ENCODE results near the gene SETD1B. TPM values are rescaled to one million over a fixed set of nuclear protein-coding genes. Genes with fewer than 3 reads are reported as not detected.

The SETD1B gene
- total RNA-seq, 1 experiment from 2014 or later = 32.2 TPM

DNA sequence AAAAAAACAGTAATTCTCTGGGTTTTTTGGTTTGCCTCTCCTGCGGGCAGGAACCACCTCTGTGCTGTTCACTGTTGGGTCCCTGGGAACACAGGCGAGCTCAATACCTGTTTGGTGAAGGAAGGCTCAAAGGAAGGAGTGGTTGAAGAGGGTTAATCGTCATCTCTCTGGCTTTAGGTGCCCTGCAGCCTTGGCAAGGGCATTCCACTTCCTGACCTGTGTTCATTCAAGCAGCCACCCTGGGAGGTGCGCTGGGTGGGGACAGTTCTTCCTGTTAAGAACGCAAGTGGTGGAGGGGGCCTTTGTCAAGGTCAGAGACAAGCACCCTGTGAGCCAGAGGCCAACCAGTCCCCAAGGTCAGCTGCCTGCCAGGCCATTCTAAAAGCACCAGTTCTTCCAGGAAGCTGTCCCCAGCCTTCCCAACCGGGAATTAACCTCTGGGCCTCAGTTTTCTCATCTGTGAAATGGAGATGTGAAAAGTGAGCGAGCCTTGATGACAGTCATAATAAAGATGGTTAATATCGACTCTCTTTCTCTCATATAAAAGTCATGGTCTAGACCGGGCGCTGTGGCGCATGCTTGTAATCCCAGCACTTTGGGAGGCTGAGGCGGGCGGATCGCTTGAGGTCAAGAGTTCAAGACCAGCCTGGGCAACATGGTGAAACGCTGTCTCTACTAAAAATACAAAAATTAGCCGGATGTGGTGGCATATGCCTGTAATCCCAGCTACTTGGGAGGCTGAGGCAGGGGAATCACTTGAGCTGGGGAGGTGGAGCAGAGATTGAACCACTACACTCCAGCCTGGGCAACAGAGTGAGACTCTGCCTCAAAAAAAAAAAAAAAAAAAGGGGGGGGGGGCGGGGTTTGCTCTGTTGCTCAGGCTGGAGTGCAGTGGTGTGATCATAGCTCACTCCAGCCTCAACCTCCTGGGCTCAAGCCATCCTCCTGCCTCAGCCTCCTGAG, 16.5 kb upstream of the SETD1B start:
- Mint-ChIP-seq H3K4me3 (ENCODE audit: low read depth, unreplicated experiment) (peak overlapping the region; percentile 51), H3K36me3 (ENCODE audit: insufficient read depth, unreplicated experiment) (peaks cover 92% of the 10 kb centered on the region), H3K27me3 (ENCODE audit: unreplicated experiment) (no peaks in the 10 kb centered on the region), H3K4me1 (ENCODE audit: low read depth, unreplicated experiment) (peaks cover 74% of the 10 kb centered on the region), H3K27ac (ENCODE audit: unreplicated experiment) (peak overlapping the region; percentile 96), H3K9me3 (ENCODE audit: low read depth, unreplicated experiment) (no peaks in the 10 kb centered on the region)
- CTCF ChIA-PET = interaction anchor here (0.6 to 1.6 kb wide), 6 partner anchors 8 to 1049 kb away, joined by 3 to 9 read pairs (median 5); no protein-coding TSS in a partner anchor
- no TSS peak for BruUV-seq (replicated peaks)
- intact Hi-C loops (cut with micrococcal nuclease; ENCODE audit: unreplicated experiment) = no loop called here
- DNase-seq = peak; percentile 50
- TF ChIP-seq, protein P1, sequence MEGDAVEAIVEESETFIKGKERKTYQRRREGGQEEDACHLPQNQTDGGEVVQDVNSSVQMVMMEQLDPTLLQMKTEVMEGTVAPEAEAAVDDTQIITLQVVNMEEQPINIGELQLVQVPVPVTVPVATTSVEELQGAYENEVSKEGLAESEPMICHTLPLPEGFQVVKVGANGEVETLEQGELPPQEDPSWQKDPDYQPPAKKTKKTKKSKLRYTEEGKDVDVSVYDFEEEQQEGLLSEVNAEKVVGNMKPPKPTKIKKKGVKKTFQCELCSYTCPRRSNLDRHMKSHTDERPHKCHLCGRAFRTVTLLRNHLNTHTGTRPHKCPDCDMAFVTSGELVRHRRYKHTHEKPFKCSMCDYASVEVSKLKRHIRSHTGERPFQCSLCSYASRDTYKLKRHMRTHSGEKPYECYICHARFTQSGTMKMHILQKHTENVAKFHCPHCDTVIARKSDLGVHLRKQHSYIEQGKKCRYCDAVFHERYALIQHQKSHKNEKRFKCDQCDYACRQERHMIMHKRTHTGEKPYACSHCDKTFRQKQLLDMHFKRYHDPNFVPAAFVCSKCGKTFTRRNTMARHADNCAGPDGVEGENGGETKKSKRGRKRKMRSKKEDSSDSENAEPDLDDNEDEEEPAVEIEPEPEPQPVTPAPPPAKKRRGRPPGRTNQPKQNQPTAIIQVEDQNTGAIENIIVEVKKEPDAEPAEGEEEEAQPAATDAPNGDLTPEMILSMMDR (IDR thresholded peaks at IDR 0.05; ENCODE audit: unreplicated experiment) = no peak

DNA sequence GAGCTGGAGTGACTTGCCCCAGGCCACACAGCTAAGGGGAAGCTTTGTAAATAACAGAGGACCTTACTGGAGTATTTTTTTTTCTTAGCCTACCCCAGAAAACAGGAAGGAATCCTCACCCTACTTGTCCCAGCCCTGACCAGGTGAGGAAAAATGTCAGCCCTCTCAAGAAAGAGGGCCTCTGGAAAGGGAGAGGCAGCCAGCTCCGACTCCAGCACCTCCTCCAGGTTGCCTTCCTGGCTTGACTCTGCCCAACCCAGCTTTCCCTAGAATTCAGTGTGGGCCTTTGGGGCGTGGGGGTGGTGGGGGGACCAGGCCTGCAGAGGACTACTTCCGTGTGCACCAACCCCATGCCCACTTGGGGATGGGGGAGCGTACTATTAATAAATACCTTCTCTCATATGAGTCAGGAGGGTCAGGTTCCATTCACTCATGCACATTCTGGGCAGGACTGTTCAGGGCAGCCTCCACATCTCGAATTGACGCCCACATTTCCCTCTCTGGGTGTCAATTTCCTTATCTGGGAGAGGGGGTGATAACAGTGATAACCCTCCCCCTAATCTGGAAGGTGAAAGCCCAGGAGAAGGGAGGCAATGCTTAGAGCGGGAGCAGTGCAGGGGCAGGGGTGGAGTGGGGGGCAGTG, 15.5 kb upstream of the SETD1B start:
- DNase-seq = peak; percentile 63
- BruUV-seq (replicated peaks) = no TSS peak
- H3K36me3 Mint-ChIP-seq (ENCODE audit: insufficient read depth, unreplicated experiment) = peaks cover 92% of the 10 kb centered on the region
- TF ChIP-seq, protein P1 (IDR thresholded peaks at IDR 0.05; ENCODE audit: unreplicated experiment) = no peak
- peak overlapping the region; percentile 50 for H3K4me3 Mint-ChIP-seq (ENCODE audit: low read depth, unreplicated experiment)
- peak overlapping the region; percentile 93 for H3K27ac Mint-ChIP-seq (ENCODE audit: unreplicated experiment)
- CTCF ChIA-PET = interaction anchor here (0.6 to 0.7 kb wide), 2 partner anchors 64 to 1048 kb away, joined by 3 to 5 read pairs; no protein-coding TSS in a partner anchor
- peaks cover 68% of the 10 kb centered on the region for H3K4me1 Mint-ChIP-seq (ENCODE audit: low read depth, unreplicated experiment)
- H3K27me3 Mint-ChIP-seq (ENCODE audit: unreplicated experiment) = no peaks in the 10 kb centered on the region
- H3K9me3 Mint-ChIP-seq (ENCODE audit: low read depth, unreplicated experiment) = no peaks in the 10 kb centered on the region
- intact Hi-C loops (cut with micrococcal nuclease; ENCODE audit: unreplicated experiment) = no loop called here

DNA sequence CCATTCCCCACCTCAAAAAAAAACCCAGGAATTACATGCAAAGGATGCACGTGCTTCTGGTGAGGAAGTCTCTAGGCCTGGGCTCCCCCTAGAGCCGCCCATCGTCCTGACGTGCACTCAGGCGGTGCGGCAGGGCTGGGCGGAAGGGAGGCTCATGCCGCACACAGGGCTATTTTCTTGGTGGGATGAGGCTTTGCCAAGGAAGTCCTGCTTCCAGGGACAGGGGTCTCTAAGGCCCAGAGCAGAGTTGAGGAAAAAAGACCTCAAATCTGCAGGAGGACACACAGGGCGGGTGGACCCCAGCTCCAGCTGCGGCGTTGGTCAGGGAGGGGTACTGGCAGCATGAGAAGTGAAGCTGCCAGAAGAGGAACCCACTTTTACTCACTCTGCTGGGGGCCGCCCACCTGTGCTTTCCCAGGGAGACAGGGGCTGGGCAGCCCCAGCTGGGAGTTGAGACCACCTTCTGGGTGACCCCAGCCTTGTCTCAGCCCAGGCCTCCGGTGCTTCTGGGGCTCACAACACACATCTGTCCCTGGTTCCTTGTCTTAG, 14.5 kb upstream of the SETD1B start:
- peak overlapping the region; percentile 86 for H3K4me3 Mint-ChIP-seq (ENCODE audit: low read depth, unreplicated experiment)
- peak overlapping the region; percentile 88 for H3K27ac Mint-ChIP-seq (ENCODE audit: unreplicated experiment)
- H3K36me3 Mint-ChIP-seq (ENCODE audit: insufficient read depth, unreplicated experiment) = peaks cover 92% of the 10 kb centered on the region
- H3K27me3 Mint-ChIP-seq (ENCODE audit: unreplicated experiment) = no peaks in the 10 kb centered on the region
- no peaks in the 10 kb centered on the region for H3K9me3 Mint-ChIP-seq (ENCODE audit: low read depth, unreplicated experiment)
- BruUV-seq (replicated peaks) = no TSS peak
- TF ChIP-seq, protein P1 (IDR thresholded peaks at IDR 0.05; ENCODE audit: unreplicated experiment) = no peak
- peaks cover 61% of the 10 kb centered on the region for H3K4me1 Mint-ChIP-seq (ENCODE audit: low read depth, unreplicated experiment)
- CTCF ChIA-PET = interaction anchor here (0.7 kb wide), 1 partner anchor 17 kb away, joined by 3 read pairs; no protein-coding TSS in a partner anchor
- intact Hi-C loops (cut with micrococcal nuclease; ENCODE audit: unreplicated experiment) = no loop called here
- DNase-seq = no peak

Measured in Calu3 (cell line).